GM13977 (cell line): ENCODE data around the gene ALKBH7.

Experiments
- DNase-seq: peaks from one replicate; pipeline ENCODE4 v3.0.0; 2012; ENCODE audit warnings: low spot score
- CTCF ChIP-seq: IDR thresholded peaks from 2 replicates; pipeline ENCODE4 v1.5.1; 2012; ENCODE audit warnings: mild to moderate bottlenecking, control low read depth; ENCODE audit not compliant: insufficient read depth; ENCODE audit errors: extremely low read depth, missing control alignments
- in situ Hi-C: fragments of 300-500 bp; cut with MboI; formaldehyde crosslinking; loops from one replicate; pipeline ENCODE4 v1.12.0; 2022; ENCODE audit warnings: low sequenced_read_pairs, low pct_unique_long_range_greater_than_20kb, mixed read lengths, inconsistent platforms; ENCODE audit not compliant: unreplicated experiment

Gene ALKBH7

GRCh38 chr19:6416658-6417405, 44.2 kb downstream of the ALKBH7 start:
- in situ Hi-C loops = no loop called here

GRCh38 chr19:6417713-6418561, 45.3 kb downstream of the ALKBH7 start:
- DNase-seq = no peak
- TF ChIP-seq CTCF = peak; percentile 24
- in situ Hi-C loops = no loop called here

More at GRCh38 chr19:6416658-6417405, 44.2 kb downstream of the ALKBH7 start:
- TF ChIP-seq CTCF = no peak
- peak; percentile 13 for DNase-seq

- in situ Hi-C loops = no loop called here
- no peak for TF ChIP-seq CTCF
- no peak for DNase-seq
Observed at GRCh38 chr19:6418562-6418932, 46.0 kb downstream of the ALKBH7 start.

- no peak for TF ChIP-seq CTCF
- peak; percentile 8 for DNase-seq
- in situ Hi-C loops = no loop called here
Observed at GRCh38 chr19:6421075-6422014, 48.8 kb downstream of the ALKBH7 start.

GRCh38 chr19:6423499-6424194, 51.1 kb downstream of the ALKBH7 start:
- TF ChIP-seq CTCF = no peak
- peak; percentile 76 for DNase-seq
- in situ Hi-C loops = no loop called here
